ENCODE measurements around the gene SPAG16.

DNA sequence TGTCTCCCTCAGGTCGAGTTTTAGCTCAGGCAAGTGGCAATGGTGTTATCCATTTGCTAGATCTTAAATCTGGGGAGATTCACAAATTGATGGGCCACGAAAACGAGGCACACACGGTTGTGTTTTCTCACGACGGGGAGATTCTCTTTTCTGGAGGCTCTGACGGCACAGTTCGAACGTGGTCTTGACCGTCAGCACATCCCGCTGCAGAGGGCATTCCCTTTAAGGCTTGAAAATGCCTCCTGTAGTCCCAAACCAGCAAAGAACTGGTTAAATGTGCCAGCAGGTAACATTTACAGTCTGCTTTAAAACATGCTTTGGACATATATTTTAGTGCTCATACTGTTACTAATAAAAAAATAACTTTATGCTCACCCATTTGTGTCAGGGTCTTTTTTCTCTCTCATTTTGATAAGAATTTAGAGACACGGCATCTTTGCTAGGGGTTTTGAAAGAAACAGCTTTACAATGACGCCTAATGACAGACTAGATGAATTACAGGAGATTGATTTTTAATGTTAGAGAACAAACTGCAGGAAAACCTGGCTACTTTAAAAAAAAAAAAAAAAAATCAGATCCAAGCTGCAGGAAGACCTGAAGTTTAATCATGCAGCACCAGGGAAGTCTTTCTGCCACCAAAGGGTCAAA is 1126.0 kb downstream of the SPAG16 start:
- TF ChIP-seq, protein P1, sequence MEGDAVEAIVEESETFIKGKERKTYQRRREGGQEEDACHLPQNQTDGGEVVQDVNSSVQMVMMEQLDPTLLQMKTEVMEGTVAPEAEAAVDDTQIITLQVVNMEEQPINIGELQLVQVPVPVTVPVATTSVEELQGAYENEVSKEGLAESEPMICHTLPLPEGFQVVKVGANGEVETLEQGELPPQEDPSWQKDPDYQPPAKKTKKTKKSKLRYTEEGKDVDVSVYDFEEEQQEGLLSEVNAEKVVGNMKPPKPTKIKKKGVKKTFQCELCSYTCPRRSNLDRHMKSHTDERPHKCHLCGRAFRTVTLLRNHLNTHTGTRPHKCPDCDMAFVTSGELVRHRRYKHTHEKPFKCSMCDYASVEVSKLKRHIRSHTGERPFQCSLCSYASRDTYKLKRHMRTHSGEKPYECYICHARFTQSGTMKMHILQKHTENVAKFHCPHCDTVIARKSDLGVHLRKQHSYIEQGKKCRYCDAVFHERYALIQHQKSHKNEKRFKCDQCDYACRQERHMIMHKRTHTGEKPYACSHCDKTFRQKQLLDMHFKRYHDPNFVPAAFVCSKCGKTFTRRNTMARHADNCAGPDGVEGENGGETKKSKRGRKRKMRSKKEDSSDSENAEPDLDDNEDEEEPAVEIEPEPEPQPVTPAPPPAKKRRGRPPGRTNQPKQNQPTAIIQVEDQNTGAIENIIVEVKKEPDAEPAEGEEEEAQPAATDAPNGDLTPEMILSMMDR (IDR thresholded peaks at IDR 0.05): no peak
- no peak for TF ChIP-seq POLR2A (IDR thresholded peaks at IDR 0.05)
